ENCODE results near the gene LMNB1. TPM values are rescaled to one million over a fixed set of nuclear protein-coding genes. Genes with fewer than 3 reads are reported as not detected.

The LMNB1 gene
- total RNA-seq, 1 donor from 2014 or later: 11.8 TPM

DNA sequence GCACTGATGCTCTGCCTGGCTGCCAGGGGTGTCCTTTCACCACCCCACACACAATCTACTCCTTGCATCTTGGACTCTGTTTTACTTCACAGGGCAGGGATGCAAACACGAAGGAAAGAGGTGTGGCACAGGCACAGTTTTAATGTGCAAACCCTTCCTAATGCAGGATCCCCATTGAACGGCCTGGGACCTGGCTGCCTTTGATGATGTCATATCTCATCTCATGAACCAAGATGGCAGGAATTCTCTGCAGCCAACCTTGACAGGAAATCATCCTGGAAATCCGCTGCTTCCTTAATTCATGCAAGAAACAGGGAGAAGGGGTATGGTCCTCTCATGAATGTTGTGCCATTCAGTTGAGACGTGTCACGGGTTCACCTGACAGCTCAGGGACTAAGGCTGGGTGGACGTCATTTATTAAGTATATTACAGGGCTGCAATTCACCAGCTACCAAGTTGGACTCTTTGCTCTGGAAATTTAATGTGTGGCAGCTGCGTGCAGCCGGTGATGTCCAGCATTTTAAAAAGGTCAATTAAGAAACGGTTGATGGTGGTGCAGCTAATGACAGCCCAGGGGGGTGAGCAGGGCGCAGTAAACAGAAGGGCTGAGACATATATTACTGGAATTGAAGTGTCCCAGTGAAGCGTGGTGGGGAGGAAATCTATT lies 91.5 kb downstream of the LMNB1 start:
- no peaks in the 10 kb centered on the region for H3K36me3 ChIP-seq
- intact Hi-C loops (cut with DNase I): no loop called here
- ATAC-seq: no peak

DNA sequence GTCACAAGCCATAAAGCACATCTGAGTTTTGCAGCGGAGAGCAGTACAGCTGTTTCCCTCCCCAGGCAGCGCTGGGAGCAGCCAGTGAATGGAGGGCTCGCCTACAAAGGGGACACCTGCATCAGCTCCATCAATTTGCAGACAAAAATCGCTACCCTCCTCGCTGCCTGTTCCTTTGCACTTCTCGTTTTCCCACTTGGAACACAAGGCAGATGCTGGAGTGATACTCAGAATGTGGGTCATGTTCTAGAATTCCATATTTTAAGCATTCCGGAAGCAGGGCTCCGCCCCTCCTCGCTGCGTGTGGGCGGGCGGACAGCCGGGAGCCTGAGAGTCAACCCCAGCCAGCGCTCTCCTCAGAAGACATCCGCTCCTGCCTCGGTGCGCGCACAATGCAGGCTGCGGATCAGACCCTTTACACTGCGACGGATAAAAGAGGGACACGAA lies 92.1 kb downstream of the LMNB1 start:
- intact Hi-C loops (cut with DNase I): no loop called here
- ATAC-seq (peak; percentile 61), DNase-seq (no peak)
- no peaks in the 10 kb centered on the region for H3K36me3 ChIP-seq
- H3K4me1 ChIP-seq: peaks cover 6% of the 10 kb centered on the region
- TF ChIP-seq CTCF (IDR thresholded peaks at IDR 0.05): no peak
- no peak overlapping the region for H3K27ac ChIP-seq
- no peaks in the 10 kb centered on the region for H3K27me3 ChIP-seq
- H3K4me3 ChIP-seq: no peak overlapping the region
- H3K9me3 ChIP-seq: no peaks in the 10 kb centered on the region

More for the DNA sequence above, 91.5 kb downstream of the LMNB1 start:
- Histone ChIP-seq H3K27me3 (no peaks in the 10 kb centered on the region), H3K4me1 (peaks cover 6% of the 10 kb centered on the region), H3K4me3 (no peak overlapping the region), H3K27ac (no peak overlapping the region), H3K9me3 (no peaks in the 10 kb centered on the region)
- DNase-seq: no peak
- no peak for TF ChIP-seq CTCF (IDR thresholded peaks at IDR 0.05)

- intact Hi-C loops (cut with DNase I): no loop called here
- H3K36me3 ChIP-seq: no peaks in the 10 kb centered on the region
- TF ChIP-seq CTCF (IDR thresholded peaks at IDR 0.05): no peak
- H3K27ac ChIP-seq: no peak overlapping the region
- H3K4me1 ChIP-seq: peaks cover 6% of the 10 kb centered on the region
- no peak overlapping the region for H3K4me3 ChIP-seq
- no peak for DNase-seq
- no peaks in the 10 kb centered on the region for H3K9me3 ChIP-seq
- no peaks in the 10 kb centered on the region for H3K27me3 ChIP-seq
- ATAC-seq: no peak
Measured at GRCh38 chr5:126871441-126871840, 94.5 kb downstream of the LMNB1 start.

- H3K27me3 ChIP-seq: no peaks in the 10 kb centered on the region
- no peak overlapping the region for H3K4me3 ChIP-seq
- H3K4me1 ChIP-seq: peaks cover 6% of the 10 kb centered on the region
- H3K36me3 ChIP-seq: no peaks in the 10 kb centered on the region
- no peak overlapping the region for H3K27ac ChIP-seq
- no peak for DNase-seq
- no peaks in the 10 kb centered on the region for H3K9me3 ChIP-seq
- ATAC-seq: no peak
- intact Hi-C loops (cut with DNase I): no loop called here
- TF ChIP-seq CTCF (IDR thresholded peaks at IDR 0.05): no peak
Measured at GRCh38 chr5:126872561-126873354, 95.8 kb downstream of the LMNB1 start.

DNA sequence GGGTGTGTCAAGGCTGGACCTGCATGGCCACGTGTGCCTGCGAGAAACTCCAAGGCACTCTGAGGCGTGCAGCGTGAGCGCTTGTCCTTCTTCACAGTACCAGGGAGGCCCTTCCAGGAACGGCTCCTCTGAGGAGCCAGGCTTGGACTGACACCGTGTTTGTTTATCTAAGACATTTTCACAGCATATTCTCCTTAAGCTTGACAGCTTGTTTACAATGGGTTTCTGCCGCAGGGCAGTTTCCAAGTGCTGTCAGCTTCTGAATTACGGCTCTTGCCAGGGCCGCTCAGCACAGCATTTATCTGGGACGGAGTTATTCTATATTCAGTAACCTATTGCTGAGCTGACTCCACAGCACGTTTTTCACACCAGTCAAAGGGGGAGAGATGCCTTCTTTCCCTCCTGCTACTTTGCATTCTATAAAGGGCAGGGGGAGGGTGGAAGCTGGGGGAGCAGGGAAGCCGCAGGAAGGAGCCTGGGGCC lies 98.4 kb downstream of the LMNB1 start:
- H3K36me3 ChIP-seq: no peaks in the 10 kb centered on the region
- TF ChIP-seq CTCF (IDR thresholded peaks at IDR 0.05): no peak
- DNase-seq: no peak
- no peak overlapping the region for H3K27ac ChIP-seq
- H3K4me1 ChIP-seq: no peaks in the 10 kb centered on the region
- intact Hi-C loops (cut with DNase I): no loop called here
- no peak for ATAC-seq
- H3K27me3 ChIP-seq: no peaks in the 10 kb centered on the region
- no peaks in the 10 kb centered on the region for H3K9me3 ChIP-seq
- no peak overlapping the region for H3K4me3 ChIP-seq
